ENCODE data around the gene PF4V1. TPM values are rescaled to one million over a fixed set of nuclear protein-coding genes. Genes with fewer than 3 reads are reported as not detected.
"Not testable (repeated sequence)": the region's sequence is repeated elsewhere in the genome, so short reads cannot be mapped to it uniquely, and the experiment has no call there.

Gene PF4V1
- total RNA-seq, 1 experiment from 2014 or later: not detected

DNA sequence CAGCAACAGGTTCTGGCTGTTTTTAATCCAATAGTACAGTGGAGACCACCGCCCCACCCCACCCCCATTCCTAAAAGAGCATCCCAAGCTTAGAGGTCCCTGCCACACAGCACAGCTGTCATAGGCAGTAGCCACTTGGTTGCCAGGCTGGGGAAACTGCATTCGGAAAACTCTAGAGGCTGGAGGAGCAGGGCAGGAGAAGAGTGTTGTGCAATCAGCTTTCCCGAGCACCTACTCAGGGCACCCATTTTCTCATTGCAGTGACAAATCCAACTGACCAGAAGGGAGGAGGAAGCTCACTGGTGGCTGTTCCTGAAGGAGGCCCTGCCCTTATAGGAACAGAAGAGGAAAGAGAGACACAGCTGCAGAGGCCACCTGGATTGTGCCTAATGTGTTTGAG, 17.2 kb downstream of the PF4V1 start:
- peak; percentile 69 for DNase-seq (ENCODE audit: low spot score)

DNA sequence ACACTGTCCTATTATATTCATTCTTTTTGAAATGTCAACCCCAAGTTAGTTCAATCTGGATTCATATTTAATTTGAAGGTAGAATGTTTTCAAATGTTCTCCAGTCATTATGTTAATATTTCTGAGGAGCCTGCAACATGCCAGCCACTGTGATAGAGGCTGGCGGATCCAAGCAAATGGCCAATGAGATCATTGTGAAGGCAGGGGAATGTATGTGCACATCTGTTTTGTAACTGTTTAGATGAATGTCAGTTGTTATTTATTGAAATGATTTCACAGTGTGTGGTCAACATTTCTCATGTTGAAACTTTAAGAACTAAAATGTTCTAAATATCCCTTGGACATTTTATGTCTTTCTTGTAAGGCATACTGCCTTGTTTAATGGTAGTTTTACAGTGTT, 17.7 kb downstream of the PF4V1 start:
- no peak for DNase-seq (ENCODE audit: low spot score)

DNA sequence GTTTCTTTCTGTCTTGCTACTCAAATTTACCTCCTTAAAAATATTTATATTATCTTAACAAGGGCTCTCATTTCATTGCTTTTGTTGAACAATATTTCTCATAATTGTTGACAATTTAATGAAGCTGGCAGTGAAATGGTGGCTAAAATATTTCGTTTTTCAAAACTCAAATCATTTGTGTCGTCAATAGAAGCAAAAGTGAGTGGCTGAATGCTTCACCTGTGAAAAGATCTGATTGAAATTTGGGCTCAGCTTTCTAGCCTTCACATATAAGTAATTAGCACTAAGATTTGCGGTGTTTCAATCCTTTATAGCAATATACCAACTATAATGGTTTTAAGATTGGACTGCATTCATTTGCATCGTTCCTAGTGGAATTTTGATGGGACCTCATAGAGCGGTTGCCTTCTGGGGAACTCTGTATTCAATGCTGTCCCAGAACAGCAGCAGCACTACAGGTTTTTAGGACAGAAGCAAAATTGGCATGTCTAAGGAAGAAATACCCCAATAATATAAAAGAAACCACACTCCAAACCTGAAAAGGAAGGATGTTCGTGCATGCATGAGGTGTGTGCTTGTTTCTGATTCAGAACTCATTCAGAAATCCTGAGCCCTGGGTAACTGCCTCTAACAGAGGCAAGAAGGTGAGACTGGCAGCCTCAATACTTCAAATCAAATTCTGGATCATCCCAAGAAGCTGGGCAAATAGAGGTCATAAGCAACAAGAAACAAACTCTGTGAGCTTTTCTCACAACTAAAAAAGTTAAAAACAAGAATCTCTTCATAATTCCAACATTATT, 18.6 kb downstream of the PF4V1 start:
- no peak for DNase-seq (ENCODE audit: low spot score)

DNA sequence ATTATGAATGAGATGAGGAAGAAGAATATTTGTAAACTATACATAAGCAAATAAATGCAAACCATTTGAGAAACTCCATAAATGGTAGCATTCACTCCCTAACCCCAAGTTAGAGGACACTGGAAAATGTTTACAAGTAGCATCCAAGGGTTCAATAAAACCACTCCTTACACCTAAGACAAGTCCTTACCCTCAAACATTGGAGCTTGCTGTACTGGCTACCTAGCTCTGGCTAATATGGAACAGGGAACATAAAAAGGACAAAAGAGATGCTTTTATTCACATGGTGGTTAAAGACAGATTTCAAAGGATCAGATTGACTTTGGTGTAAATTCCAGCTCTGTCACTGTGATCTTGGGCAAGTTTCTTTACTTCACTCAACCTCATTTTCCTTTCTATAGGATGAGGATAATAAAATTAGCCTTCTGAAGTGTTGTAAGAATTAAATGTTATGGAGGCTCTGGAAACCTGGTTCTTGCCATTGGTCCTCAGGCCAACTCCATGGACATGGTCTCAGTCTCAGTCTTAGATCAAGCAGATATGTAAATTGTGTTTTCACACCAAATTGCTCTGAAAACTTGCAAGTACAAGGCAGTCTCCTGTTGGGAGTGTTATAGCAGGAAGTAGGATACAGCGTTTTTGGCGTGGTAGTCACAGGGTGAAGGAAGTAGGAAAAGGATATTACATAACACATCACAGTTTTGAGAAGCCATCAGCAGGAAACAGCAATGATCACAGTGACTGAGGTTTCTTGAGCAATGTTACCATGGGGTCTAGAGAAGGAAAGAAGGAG, 19.4 kb downstream of the PF4V1 start:
- no peak for DNase-seq (ENCODE audit: low spot score)

DNA sequence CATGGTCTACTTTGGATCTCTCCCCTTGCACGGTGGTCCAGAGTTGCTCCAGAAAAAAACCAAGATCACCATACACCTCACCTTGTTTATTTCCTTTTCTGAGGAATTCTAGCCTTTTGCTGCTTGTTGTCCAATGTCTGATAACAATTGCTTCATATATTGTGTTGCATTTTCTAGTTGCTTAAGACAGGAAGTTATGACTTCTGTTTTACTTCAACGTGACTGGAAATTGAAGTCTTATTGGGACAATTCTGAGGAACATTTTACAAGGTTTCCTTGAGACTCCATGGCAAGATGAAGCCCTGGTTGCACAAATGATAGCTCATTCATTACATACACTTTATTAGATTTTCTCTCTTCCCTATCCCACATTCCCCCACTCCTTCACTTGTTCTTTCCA, 21.3 kb downstream of the PF4V1 start:
- DNase-seq (ENCODE audit: low spot score): no peak

DNA sequence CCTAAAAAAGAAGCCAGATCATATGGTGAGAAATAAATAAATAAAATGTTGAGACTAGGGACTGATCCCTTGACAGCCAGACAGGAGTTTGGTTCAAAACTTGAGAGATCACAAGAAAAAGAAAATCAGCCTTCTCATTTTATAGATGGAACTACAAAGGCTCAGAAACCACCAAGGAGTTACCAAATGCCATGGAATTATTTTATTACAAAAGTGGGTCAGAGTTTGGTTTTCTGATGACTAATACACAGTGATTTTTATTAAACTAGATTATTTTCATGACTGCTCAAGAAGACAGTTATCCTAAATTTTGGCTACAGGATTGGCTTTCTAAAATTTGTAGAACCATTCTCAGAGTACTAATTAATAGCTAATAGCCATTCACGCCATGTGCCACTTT, 22.3 kb downstream of the PF4V1 start:
- no peak for DNase-seq (ENCODE audit: low spot score)

DNA sequence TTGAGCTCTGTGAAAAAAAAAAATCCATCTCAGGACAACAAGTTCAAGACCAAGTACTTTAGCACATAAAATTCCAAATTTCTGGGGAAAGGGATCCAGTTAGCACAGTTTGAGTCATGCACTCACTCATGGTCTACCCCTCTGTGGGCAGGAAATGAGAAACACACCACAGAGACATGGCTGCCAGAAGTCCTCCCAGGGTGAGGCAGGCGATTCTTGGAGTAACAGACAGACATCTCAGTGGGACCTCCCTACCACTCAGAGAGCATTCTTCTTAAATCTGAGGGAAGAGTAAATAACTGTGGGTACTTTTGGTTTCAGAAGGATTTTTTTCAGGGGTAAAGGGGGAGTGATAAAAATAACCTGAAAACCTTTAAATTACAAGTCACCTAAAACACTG, 30.2 kb downstream of the PF4V1 start:
- no peak for DNase-seq (ENCODE audit: low spot score)

DNA sequence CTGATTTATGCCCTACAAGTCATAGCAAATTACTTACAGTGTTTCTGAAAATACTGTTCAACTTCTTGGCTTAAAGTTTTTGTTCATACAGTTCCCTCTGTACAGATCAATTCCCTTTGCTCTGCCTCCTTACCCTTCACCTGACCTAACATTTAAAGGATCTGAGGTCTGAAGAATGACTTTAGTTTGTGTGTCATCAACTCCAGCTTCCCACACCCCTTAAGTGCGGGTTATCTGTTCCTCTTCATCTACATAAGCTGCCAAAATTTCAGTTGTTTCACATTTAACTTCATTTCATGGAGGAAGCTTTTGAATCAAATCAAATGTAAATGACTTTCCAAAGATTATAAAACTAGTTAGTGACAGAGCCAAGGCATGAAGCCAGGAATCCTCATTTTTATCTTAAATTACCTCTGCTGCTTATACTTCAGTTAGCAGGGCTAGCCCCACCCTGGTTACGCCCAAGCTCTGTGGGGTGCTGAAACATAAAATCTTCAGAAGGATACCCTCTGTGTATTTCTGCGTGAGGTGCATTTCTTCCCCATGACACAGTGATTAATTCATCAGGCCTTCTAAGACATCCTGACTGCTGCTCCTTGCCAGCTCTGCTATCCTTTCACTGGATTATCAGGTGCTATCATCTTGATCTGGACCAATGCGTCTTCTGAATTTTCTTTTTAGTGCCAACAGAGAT, 32.6 kb downstream of the PF4V1 start:
- no peak for DNase-seq (ENCODE audit: low spot score)

DNA sequence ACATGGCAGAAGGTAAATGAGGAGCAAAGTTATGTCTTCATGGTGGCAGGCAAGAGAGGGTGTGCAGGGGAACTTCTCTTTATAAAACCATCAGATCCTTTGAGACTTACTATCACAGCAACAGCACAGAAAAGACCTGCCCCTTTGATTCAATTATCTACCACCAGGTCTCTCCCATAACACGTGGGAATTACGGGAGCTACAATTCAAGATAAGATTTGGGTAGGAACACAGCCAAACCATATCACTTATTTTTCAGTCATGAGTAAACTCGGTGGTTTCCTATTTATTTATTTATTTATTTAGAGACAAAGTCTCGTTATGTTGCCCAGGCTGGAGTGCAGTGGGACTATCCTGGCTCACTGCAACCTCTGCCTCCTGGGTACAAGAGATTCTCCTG, 38.2 kb downstream of the PF4V1 start:
- no peak for DNase-seq (ENCODE audit: low spot score)

DNA sequence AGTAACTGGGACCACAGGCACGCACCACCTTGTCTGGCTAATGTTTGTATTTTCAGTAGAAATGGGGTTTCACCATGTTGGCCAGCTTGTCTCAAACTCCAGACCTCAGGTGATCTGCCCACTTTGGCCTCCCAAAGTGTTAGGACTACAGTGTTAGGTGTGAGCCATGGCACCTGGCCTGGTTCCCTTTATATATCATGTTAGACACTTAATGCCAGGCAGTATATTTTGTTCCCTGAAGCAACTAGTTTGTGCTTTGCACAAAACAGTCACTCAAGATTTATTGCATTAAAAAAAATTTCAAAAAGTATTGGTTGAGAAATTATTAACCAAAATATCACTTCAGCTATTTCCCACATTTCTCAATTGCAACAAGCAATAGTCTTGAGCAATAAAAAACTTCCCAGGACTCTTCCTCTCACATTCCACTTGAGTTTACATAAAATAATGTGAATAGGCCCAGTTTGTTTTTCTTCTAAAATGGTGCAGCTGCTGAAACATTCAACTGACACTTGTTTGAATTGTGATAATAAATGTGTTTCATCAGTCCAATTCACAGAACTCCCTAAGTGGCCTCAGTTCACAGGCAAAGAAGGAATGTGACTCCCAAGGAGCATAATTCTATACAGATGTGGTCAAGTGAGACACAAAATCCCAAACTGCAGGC, 38.8 kb downstream of the PF4V1 start:
- no peak for DNase-seq (ENCODE audit: low spot score)

DNA sequence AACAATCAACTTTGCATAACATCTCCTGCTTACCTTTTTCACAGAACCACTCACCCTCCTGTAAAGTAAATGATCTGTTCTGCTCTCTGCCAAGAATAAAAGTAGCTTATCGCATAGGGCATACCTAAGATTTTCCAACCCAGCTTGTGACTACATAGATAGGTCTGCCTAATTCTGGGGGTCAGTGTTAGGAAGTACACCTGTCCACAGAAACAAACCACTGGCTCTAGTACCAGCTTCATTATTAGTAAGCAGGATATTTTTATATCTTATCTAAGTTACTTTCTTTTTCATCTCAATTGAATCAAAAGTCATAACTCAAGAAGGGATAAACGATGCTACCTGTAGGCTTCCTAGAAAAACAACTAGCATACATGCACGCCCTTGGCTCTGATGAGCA, 39.9 kb downstream of the PF4V1 start:
- DNase-seq (ENCODE audit: low spot score): no peak

DNA sequence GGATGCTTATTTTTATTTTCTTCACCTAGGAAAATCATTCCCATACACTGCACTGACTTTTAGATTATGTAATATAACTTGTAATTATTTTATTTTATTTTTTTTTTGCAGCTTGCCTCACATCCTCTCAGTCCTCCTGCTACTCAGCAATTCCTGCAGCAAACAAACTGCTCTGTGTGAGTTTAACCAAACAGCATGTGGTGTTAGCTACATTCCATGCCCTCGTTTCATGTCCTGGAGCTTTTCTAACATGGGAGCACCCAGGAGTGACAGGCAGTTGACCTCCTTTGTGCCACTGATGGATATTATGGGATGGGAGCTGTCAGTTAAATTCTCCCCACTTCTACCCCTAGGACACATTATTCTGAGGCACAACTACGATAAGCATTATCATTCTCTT, 40.9 kb downstream of the PF4V1 start:
- DNase-seq (ENCODE audit: low spot score): no peak

DNA sequence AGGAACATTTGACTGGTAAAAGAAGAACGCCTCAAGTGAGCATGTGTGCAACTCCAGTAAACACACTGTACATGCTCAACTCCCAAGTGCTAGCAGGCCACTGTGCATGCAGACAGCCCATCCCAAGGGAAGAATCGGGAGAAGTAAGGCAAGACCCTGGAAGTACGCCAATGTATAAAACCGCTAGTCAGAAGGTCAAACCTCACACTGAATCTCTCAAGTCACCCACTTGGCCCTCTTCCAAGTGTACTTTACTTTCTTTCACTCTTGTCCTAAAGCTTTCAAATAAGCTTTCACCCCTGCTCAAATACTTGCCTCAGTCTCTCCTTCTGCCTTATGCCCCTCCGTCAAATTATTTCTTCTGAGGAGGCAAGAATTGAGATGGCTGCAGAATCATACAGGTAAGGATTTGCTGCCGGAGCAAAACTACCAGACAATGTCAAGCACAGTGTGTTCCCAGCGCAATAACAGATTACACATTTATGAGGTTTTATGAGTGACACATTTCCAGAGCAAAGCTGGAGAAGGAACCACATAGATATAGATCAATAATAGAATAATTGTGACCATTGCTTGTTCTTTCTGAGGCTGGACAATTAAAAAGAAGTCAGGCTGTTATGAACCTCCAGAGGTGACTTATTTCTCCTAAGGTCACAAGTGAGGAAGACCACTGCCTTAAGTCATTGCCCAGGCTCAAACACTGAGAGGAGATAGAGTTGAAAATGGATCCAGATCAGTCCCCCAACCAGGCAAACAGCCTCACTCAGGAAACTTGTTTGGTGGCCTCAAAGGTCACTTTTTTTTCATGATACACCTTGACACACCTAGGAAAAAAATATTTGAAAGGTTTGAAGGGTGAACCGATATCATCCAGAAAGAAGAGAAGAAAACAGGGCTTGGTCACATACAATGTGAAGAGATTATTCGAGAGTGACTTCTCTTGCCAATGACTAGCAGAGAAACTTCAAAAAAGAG, 42.4 kb downstream of the PF4V1 start:
- DNase-seq (ENCODE audit: low spot score): peak; percentile 65

DNA sequence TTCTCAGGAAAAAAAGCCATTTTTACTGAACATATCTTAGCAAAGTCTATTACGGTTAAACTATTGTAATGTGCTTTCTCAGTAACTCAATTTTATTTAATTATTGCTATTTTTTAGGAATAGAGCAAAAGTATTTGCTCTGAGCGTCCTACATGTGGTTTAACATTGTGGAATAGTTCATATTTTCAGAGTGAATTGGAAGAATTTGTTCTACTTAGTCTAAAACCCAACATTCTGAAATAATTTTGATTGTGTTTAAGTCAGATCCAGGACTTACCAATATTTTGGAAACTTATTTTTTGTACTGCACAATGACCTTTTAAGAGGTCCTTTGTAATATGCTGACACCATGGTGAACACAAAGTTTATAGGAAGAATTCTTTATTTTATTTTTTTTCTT, 43.3 kb downstream of the PF4V1 start:
- no peak for DNase-seq (ENCODE audit: low spot score)

DNA sequence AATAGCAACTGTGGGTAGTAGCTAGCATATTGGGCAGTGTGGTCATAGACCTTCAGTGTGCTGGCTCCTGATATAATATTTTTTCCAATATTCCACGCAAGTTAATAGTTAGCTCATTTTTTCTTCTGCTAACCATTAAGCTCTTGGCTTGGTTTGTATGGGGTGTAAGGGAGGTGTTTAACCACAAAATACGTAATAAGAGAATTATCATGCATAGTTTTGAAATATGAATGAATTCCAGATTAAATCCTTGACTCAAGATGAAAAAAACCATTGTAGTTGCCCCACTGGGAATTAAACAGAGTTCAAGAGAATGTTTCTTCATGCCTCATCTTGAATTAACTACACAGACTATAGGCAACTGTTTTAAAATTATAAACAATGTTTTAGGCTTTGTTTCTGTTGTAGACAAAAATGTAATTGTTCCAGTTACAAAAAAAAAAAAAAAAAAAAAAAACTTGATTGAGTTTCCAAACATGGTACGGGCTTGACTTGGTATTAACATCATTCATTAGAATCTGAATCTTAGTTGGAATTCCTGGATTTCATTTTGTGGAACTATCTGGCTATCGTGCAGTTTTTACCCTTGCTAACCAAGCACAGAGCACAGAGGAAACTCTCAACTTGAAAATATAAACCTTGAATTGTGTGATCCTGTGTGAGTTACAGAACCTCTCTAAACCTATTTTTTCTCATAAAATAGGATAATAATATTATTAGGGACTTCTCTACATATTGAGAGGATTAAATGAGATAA, 44.5 kb downstream of the PF4V1 start:
- DNase-seq (ENCODE audit: low spot score): no peak

DNA sequence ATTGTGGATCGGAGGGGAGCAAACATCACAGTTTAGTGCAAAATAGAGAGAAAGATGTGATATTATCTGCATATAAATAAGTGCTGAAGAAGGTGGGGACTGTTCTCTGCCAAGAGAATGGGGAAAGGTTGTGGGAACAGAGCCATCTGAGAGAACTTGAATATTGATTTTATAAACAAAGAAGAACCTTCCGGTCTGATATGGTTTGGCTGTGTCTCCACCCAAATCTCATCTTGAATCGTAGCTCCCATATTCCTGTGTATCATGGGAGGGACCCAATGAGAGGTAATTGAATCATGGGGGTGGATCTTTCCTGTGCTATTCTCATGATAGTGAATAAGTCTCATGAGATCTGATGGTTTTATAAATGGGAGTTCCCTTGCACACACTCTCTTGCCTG, 46.2 kb downstream of the PF4V1 start:
- DNase-seq (ENCODE audit: low spot score): not testable (repeated sequence)

DNA sequence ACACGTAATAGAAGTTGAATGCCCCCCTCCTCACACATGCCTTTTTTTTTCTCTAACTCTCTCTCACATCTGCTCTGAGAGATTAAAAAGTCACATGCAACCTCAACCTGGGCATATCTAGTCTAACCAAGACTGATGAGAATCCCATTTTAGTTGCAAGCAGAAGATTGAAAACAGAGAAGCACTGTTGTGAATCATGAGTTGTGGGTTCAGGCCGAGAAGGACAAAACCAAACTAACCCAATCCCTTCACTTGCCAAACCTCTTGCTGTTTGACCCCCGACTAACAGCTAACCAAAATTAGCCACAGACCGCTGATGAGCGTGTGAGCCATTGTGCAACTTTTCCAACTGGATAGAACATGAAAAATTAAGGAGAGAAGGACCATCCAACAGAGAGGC, 47.9 kb downstream of the PF4V1 start:
- no peak for DNase-seq (ENCODE audit: low spot score)

DNA sequence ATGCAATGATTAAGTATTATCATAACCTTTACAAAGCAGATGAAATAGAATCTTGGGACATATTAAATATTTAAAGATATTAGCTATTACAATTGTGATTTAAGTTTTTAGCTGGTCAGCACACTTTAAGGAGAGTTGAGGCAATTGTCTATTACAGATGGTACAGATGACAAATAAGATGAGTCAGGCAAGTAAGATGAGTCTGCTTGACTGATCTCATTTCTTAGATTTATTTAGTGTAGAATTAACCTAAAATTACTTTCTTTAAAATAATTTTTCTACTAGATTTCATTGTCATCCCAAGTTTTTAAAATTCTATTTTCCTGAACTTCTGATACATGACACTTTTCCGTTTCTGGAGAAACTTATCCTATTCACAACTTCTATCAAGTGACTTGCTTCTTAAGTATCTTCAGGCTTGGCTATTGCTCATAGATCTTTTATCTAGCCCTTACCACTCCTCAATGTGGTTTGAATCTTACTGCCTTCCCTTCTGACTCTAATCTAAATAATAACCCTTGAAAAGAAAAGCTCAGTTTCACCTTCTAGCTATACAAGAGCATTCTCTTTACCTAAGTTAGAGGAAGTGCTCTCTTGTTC, 49.0 kb downstream of the PF4V1 start:
- DNase-seq (ENCODE audit: low spot score): no peak

DNA sequence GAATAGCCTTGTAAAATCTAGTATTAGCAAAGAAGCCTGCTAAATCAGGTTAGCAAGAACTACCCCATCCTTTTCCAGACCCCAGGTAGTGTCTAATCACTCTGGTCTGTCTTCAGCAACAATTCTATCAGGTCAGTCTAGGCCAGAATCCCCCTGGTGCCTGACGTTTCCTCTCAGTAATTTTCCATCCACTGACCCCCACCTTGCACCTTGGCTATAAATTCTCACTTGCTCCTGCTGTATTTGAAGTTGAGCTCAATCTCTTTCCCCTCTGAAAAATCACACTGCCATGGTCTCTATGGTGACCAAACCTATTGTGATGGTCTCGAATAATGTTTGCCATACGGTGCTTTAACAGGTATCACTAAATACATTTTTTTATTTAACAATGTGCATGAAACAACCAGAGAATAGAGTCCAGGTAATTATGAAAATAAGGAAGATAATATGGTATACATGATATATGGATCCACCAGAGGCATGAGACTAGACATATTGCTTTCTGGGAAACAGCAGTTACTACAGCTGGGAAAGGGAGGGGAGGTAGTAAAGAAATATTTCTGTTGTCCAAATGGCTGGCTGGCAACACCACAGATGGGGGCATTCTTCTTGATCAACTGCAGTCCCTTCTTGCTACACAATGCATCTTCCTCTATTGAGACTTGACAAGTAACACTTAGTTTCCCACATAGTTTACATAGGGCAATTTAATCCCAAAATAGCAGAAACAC, 49.9 kb downstream of the PF4V1 start:
- DNase-seq (ENCODE audit: low spot score): no peak
